ENCODE results near the gene EFHC1.

Gene EFHC1

DNA sequence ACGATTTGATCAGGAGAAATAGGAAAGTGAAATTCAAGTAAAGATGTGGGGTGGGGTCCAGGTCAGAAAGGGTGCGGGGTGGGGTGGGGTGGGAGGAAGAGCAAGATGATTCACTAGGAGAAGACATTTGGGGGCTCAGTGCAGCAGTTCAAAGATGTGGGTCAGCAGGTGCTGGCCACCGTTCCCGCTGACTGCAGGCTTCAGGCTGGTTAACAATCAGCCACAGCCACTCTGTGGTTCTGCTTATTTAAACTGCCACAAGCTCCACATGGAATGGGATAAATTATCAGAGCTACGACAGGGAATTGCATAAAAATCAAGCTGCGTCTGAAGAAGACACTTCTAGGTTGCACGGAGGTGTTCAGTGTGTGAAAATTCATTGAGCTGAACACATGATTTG lies 107.3 kb downstream of the EFHC1 start:
- H3K36me3 Mint-ChIP-seq = peaks cover 7% of the 10 kb centered on the region
- no peak for DNase-seq (ENCODE audit: low spot score in 2 of 2)
- no peak for ATAC-seq
- H3K4me3 Mint-ChIP-seq = no peak overlapping the region
- no peak overlapping the region for H3K27ac Mint-ChIP-seq
- peaks cover 6% of the 10 kb centered on the region for H3K4me1 Mint-ChIP-seq
- no peaks in the 10 kb centered on the region for H3K9me3 Mint-ChIP-seq

DNA sequence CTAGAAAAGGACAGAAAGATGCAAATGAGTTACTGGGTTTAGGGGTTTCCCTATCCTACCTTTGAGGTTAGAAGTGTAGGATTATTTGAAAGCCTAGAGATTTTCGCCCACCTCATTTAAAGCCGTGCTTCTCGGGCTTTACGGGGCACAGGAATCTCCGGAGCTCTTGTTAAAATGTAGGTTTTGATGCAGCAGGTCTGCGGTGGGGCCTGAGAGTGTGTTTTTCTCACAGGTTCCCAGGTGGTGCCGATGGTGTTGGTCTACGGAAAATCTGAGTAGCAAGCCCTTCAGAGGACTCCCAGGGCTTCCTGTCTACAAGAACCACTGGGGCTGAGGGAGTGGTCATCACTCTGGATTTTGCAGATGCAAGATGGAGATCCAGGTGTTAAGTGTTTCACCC lies 109.2 kb downstream of the EFHC1 start:
- Mint-ChIP-seq H3K27ac (peak overlapping the region; percentile 26), H3K4me3 (no peak overlapping the region), H3K36me3 (peaks cover 7% of the 10 kb centered on the region), H3K4me1 (no peaks in the 10 kb centered on the region), H3K9me3 (no peaks in the 10 kb centered on the region)
- ATAC-seq (no peak), DNase-seq (ENCODE audit: low spot score in 2 of 2) (no peak)

DNA sequence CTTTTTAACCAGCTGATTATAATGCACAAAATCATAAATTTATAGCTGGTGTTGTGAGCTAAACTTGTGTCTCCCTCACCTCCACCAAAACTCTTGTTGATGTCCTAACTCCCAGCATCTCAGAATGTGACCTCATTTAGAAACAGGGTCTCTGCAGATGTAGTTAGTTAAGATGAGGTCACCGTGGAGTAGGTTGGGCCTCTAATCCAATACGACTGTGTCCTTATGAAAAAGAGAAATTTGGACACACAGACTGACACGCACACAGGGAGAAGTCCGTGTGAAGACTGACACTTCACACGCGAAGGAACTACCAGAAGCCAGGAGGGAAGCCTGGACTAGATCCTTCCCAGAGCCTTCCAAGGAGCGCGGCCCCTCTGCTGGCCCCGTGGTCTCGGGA lies 110.2 kb downstream of the EFHC1 start:
- no peak overlapping the region for H3K27ac Mint-ChIP-seq
- H3K36me3 Mint-ChIP-seq = peaks cover 7% of the 10 kb centered on the region
- no peaks in the 10 kb centered on the region for H3K9me3 Mint-ChIP-seq
- H3K4me1 Mint-ChIP-seq = peaks cover 9% of the 10 kb centered on the region
- DNase-seq (ENCODE audit: low spot score in 2 of 2) = no peak
- no peak for ATAC-seq
- no peak overlapping the region for H3K4me3 Mint-ChIP-seq

DNA sequence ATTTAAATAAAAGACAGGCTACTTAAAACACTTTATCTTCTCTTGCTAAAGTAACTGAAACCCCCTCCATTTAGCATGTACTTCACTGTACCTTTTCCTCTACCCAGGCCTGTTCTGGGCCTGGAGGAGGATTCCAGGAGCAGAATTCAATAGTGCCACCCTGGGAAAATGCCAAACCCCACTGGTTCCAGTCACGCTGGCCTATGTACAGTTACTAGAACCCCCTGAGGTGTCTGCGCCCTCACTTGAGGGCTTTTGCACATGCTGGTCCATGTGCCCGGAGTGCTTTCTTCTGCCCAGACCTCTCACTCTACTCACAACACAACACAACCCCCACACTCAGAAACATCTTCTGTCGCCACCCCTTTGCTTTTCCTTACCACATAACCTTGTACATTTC lies 111.3 kb downstream of the EFHC1 start:
- no peaks in the 10 kb centered on the region for H3K9me3 Mint-ChIP-seq
- peaks cover 17% of the 10 kb centered on the region for H3K4me1 Mint-ChIP-seq
- DNase-seq (ENCODE audit: low spot score in 2 of 2) = no peak
- H3K36me3 Mint-ChIP-seq = peaks cover 7% of the 10 kb centered on the region
- no peak overlapping the region for H3K4me3 Mint-ChIP-seq
- H3K27ac Mint-ChIP-seq = peak overlapping the region; percentile 4
- no peak for ATAC-seq

DNA sequence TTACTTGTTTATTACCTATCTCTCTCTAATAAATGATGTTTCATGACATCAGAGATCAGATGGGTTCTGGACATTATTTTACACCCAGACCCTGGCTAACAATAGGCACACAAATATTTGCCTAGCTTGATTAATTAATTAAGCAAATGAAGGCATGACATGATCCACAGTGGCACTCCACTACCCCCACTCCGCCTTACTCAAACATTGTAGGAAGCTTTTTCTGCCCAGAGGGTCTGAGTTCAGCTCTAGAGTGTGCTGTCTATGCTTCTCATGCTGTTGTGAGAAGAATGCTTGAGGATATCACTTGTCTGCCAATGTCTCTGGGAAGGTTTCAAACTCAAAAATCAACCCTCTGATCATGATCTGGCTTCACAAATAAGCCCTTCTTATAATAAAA lies 111.7 kb downstream of the EFHC1 start:
- H3K27ac Mint-ChIP-seq = peak overlapping the region; percentile 4
- H3K4me3 Mint-ChIP-seq = no peak overlapping the region
- peaks cover 7% of the 10 kb centered on the region for H3K36me3 Mint-ChIP-seq
- H3K9me3 Mint-ChIP-seq = no peaks in the 10 kb centered on the region
- peaks cover 22% of the 10 kb centered on the region for H3K4me1 Mint-ChIP-seq
- DNase-seq (ENCODE audit: low spot score in 2 of 2) (no peak), ATAC-seq (no peak)

DNA sequence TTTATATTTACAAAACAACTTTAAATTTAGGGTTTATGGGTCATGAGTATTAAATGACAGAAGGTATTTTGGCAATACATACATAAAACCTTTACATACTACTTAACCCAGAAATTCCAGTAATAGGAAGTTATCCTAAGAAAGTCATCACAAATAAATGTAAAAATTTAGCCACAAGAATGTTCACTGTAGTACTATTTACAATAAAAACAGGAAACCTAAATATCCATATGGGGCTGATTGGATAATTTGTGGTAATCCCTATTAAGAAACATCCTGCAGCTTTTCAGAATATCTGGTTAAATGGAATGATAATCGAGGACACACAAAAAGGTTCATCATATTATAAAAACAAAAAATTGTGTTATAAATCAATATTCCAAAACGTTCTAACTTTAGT lies 112.3 kb downstream of the EFHC1 start:
- Mint-ChIP-seq H3K36me3 (peaks cover under 1% of the 10 kb centered on the region), H3K9me3 (no peaks in the 10 kb centered on the region), H3K4me1 (peaks cover 28% of the 10 kb centered on the region), H3K4me3 (no peak overlapping the region), H3K27ac (no peak overlapping the region)
- ATAC-seq (no peak), DNase-seq (ENCODE audit: low spot score in 2 of 2) (no peak)

DNA sequence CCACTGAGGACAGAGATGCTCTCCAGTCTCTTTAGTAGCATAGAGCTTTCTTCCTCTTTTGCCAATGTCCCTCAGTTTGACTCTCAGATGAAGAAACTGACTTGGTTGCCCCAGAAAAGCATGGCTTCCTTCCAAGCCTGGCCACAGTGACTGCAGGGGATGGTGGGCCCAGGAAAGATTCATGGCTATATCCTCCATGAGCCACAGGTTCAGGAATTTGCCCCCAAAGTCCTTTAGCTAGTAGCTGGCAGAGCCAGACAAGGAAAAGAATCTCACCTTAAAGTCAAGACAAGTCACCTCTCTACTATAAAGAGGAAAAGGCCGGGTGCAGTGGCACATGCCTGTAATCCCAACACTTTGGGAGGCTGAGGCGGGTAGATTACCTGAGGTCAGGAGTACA lies 113.3 kb downstream of the EFHC1 start:
- no peaks in the 10 kb centered on the region for H3K36me3 Mint-ChIP-seq
- H3K4me3 Mint-ChIP-seq = no peak overlapping the region
- no peak for ATAC-seq
- DNase-seq (ENCODE audit: low spot score in 2 of 2) = no peak
- H3K9me3 Mint-ChIP-seq = no peaks in the 10 kb centered on the region
- H3K4me1 Mint-ChIP-seq = peaks cover 38% of the 10 kb centered on the region
- no peak overlapping the region for H3K27ac Mint-ChIP-seq

DNA sequence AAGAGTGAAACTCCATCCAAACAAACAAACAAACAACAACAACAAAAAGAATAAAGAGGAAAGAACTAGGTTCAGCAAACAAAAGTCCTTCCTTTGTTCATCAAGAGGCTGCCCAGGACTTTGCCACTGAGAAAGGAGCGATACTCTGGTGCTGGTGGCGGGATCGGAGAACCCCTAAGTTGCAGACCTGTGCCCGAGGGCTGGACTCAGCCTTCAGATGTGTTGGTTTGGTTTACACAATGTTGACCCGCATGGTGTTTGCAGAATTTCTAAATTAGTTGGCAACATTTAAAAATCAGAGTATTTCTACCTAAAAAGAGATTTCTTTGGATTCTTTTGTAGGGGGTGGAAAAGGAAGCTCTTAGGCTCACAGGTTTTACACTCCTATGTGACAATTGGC lies 114.2 kb downstream of the EFHC1 start:
- DNase-seq (ENCODE audit: low spot score in 2 of 2) (no peak), ATAC-seq (no peak)
- Mint-ChIP-seq H3K4me3 (no peak overlapping the region), H3K36me3 (no peaks in the 10 kb centered on the region), H3K27ac (peak overlapping the region; percentile 61), H3K9me3 (no peaks in the 10 kb centered on the region), H3K4me1 (peaks cover 41% of the 10 kb centered on the region)

DNA sequence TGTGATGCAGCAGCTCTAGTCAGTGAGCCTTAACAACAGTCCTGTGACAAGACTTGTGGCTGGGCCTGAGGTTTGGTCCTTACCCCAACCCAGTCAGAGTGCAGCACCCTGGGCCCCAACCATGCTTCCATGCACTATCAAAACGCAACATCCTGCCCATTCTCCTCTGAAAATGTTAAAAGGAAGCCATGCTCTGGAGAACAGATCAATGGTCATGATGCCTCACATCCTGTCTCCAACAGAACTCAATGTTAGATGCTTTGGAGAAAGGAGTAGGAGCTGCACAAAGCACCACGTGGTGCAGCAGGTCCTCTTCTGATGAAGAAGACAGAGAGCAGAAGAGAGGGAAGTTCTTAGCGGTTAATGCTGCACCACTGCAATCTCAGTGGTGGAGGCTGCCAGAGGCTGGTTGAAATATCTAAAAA lies 114.8 kb downstream of the EFHC1 start:
- Mint-ChIP-seq H3K4me3 (peak overlapping the region; percentile 25), H3K9me3 (no peaks in the 10 kb centered on the region), H3K36me3 (no peaks in the 10 kb centered on the region), H3K27ac (peak overlapping the region; percentile 61), H3K4me1 (peaks cover 41% of the 10 kb centered on the region)
- ATAC-seq (peak; percentile 90), DNase-seq (ENCODE audit: low spot score in 2 of 2) (peak; percentile 9 to 72)

DNA sequence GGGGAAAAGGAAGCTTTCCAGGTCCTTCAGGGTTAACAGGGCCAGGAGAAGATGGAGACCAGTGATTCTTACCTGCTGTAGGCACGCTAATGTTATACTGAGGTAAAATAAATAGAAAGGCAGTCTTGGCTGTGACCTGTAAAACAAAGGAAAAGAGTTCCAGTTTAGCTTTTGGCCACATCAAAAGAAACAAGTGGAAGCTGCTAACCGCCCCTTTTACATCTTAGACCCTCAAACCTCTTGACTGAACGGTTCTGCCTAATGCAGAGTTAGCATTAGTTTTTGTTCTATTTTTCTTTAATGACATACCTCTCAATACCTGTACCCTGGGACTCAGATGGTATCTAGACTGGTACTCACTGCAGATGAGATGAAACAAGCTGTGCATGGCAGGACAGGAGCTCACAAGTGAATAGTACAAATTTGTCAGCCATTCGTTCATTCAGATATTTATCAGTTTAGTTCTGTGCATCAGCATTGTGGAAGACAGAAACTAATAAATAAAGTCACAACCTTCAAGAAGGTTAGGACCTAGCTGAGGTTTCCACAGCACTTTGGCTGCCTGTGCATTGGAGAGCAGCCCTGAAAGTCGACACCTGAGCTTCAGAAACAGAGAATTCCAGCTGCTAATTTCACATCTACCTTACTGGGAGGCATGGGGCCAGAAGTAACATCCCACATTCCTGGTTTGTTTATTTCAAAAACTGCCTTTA lies 115.7 kb downstream of the EFHC1 start:
- peak overlapping the region; percentile 61 for H3K27ac Mint-ChIP-seq
- peak overlapping the region; percentile 25 for H3K4me3 Mint-ChIP-seq
- ATAC-seq (no peak), DNase-seq (ENCODE audit: low spot score in 2 of 2) (no peak)
- H3K9me3 Mint-ChIP-seq = no peaks in the 10 kb centered on the region
- H3K36me3 Mint-ChIP-seq = no peaks in the 10 kb centered on the region
- peaks cover 41% of the 10 kb centered on the region for H3K4me1 Mint-ChIP-seq

DNA sequence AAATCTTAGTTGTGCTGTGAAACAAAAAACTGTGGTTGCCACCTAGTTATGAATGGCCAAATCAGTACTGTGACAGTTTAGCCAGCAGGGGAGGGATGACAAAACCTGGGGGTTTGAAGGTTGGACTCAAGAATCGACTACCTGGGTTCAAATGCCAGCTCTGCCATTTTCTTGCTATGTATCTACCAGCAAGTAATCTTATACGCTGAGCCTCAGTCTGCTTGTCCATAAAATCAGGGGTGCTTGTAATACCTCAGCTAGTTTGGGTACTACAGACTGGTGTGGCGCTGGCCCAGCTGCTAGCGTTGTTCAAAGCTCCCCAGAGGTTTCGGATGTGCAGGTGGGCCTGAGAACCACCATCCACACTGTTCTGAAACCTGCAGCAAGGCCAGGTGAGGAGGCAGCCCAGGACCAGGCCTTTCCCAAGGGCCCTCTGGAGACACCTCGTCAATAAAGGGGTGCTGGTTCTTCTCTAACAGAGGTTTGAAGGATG lies 116.3 kb downstream of the EFHC1 start:
- Mint-ChIP-seq H3K4me3 (no peak overlapping the region), H3K9me3 (no peaks in the 10 kb centered on the region), H3K4me1 (peaks cover 41% of the 10 kb centered on the region), H3K36me3 (no peaks in the 10 kb centered on the region), H3K27ac (no peak overlapping the region)
- DNase-seq (ENCODE audit: low spot score in 2 of 2) (no peak), ATAC-seq (no peak)

DNA sequence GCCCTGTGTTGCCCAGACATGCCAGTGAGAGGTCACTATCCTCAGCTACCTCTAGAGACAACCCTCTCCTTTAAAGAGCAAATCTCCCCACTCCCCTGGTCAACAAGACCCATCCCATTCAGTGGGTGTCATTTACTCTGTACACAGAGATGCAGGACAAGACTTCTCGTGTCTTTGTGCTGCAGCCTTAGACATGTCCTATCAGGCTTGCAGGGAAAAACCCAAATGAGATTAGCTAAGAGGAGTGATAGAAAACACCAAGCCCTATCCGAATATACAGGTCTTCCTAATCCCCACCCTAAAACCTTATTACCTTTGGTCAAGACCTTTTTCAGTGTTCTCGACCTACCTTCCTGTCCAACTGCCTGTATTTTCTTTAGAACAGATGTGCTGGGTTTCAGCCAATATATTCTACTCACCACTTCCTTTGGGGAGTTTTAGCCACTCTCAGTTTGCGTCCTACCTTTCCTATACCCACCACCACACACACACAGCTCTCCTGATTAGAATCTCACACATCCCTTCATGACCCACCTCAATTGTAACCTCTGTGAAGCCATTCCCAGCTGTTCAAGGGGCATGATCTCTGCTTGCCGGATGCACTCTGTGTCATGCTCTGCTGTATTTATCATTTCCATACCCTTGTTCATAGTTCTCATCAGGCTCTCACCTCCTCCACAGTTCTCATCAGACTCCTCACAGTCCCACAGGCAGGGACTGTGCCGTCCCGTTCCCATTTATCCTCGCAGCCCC lies 117.0 kb downstream of the EFHC1 start:
- ATAC-seq (peak; percentile 60), DNase-seq (ENCODE audit: low spot score in 2 of 2) (no peak)
- Mint-ChIP-seq H3K4me1 (peaks cover 41% of the 10 kb centered on the region), H3K9me3 (no peaks in the 10 kb centered on the region), H3K4me3 (peak overlapping the region; percentile 2), H3K36me3 (no peaks in the 10 kb centered on the region), H3K27ac (peak overlapping the region; percentile 44)

DNA sequence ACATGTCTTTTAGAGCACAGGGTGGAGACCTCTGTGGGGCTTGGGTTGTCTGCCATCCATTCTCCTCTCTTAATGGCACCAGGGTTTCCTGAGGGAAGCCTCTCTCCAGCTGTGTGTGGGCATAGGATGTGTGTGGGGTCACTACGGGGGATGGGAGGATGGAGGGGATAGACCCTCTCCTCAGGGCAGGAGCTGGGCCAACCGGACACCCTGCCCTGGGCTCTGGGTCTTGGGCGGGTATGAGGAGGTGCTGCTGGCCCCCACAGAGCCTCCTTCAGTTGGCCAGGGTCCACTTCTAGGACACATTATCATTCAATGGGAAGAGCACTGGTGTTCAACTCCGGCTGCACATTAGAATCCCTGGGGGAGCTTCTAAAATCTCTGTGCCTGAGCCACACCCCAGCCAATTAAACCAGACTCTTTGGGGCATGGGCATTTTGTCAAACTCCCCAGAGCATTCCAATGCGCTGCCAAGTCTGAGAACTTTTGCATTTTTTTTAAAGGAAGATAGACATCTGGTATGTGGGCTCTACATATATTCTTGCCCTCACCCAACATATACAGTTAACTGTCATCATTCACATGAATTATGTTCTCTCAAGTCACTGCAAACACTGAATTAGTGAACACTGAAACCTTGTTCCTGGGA lies 118.2 kb downstream of the EFHC1 start:
- ATAC-seq = no peak
- no peaks in the 10 kb centered on the region for H3K36me3 Mint-ChIP-seq
- H3K27ac Mint-ChIP-seq = peak overlapping the region; percentile 44
- H3K4me3 Mint-ChIP-seq = peak overlapping the region; percentile 2
- no peak for DNase-seq (ENCODE audit: low spot score in 2 of 2)
- no peaks in the 10 kb centered on the region for H3K9me3 Mint-ChIP-seq
- H3K4me1 Mint-ChIP-seq = peaks cover 41% of the 10 kb centered on the region

DNA sequence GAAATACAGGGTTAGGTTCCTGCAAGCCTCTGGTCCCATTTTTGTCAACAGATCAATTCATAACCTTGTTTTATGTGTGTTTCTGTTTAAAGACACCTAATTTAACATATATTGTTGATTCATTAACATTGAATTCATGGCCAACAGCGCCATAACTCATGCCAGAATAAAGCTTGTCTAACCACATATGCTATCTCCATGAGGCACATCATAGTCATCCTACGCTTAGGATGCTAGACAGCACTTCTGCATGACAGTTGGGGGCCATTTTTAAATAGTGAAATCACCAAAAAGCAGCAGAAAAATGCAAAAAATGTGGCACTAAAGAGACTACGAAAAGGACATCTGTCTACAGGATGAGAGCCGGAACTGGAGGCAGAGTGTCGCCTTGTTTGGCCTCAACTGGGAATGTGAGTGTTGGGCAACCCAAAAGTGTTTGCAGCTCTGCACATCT lies 118.8 kb downstream of the EFHC1 start:
- no peaks in the 10 kb centered on the region for H3K9me3 Mint-ChIP-seq
- H3K4me3 Mint-ChIP-seq = no peak overlapping the region
- peaks cover 41% of the 10 kb centered on the region for H3K4me1 Mint-ChIP-seq
- no peaks in the 10 kb centered on the region for H3K36me3 Mint-ChIP-seq
- DNase-seq (ENCODE audit: low spot score in 2 of 2) (no peak), ATAC-seq (no peak)
- no peak overlapping the region for H3K27ac Mint-ChIP-seq

DNA sequence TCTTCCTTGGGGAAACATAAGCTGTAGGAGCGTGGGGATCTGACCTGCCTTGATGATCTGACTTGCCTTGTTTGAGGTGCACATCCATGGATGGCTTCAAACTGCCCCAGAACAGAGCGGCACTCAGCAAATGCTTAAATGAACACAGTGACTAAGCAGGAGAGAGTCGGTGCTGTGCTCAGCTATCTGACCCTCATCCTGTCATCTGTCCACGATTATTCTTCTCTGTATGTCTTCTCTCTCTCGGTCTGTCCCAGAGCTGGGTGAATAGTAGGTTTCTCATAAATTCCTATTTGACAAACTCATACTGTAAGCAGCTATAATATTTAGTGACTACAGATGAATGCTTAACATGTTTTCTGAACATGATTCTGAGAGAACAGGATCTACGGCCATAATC lies 119.5 kb downstream of the EFHC1 start:
- Mint-ChIP-seq H3K27ac (no peak overlapping the region), H3K36me3 (no peaks in the 10 kb centered on the region), H3K4me1 (peaks cover 44% of the 10 kb centered on the region), H3K9me3 (no peaks in the 10 kb centered on the region), H3K4me3 (no peak overlapping the region)
- DNase-seq (ENCODE audit: low spot score in 2 of 2) (no peak), ATAC-seq (no peak)
